PC-9 (cell line): ENCODE measurements around the gene SLAMF1. TPM values are rescaled to one million over a fixed set of nuclear protein-coding genes. Genes with fewer than 3 reads are reported as not detected.

Source experiments
- BruUV-seq: library from RNA; stranded (reverse); fragments of 400-500 nt; replicated peaks from 2 replicates; lab custom pipeline; 2021; lab: Mats Ljungman, UMichigan
- CTCF ChIA-PET: fragments of 300-600 bp; sonication (Branson Sonifier 250); formaldehyde crosslinking; loops from one replicate; lab custom pipeline; 2022; ENCODE audit warnings: antibody characterized with exemption; lab: Charles Lee
- POLR2A ChIA-PET: fragments of 300-600 bp; sonication (Branson Sonifier 250); formaldehyde crosslinking; loops from one replicate; lab custom pipeline; 2022; ENCODE audit warnings: antibody characterized with exemption; ENCODE audit not compliant: unreplicated experiment; lab: Charles Lee
- DNase-seq, 2 experiments: peaks; one replicate each; pipeline versions ENCODE4 v3.0.0 to v3.0.0-alpha.2; 2015 to 2022; ENCODE audit warnings: mixed read lengths in 1 of 2
- H2AFZ ChIP-seq: fragments of 200-600 bp; sonication (generic); 2 replicates; pipeline ENCODE4 v1.8.1; 2017; ENCODE audit warnings: antibody characterized with exemption
- H3F3A ChIP-seq: fragments of 200-600 bp; sonication (generic); 2 replicates; pipeline ENCODE4 v1.8.1; 2017; ENCODE audit warnings: antibody characterized with exemption, mild to moderate bottlenecking, low read depth; ENCODE audit not compliant: insufficient read depth
- H3K27ac ChIP-seq: fragments of 200-600 bp; sonication (generic); 2 replicates; pipeline ENCODE4 v1.6.1; 2016; ENCODE audit warnings: mixed run types
- H3K27me3 ChIP-seq: fragments of 200-600 bp; sonication (generic); 2 replicates; pipeline ENCODE4 v1.6.1; 2016; ENCODE audit warnings: low read depth, mixed run types; ENCODE audit not compliant: insufficient read depth
- H3K36me3 ChIP-seq: fragments of 200-600 bp; sonication (generic); 2 replicates; pipeline ENCODE4 v1.6.1; 2016; ENCODE audit warnings: low read depth, mixed run types
- H3K4me1 ChIP-seq: fragments of 200-600 bp; sonication (generic); replicated peaks from 2 replicates; pipeline ENCODE4 v1.6.1; 2016; ENCODE audit warnings: mixed run types; ENCODE audit not compliant: insufficient read depth
- H3K4me2 ChIP-seq: fragments of 200-600 bp; sonication (generic); 2 replicates; pipeline ENCODE4 v1.6.1; 2017; ENCODE audit warnings: mixed run types
- H3K4me3 ChIP-seq: fragments of 200-600 bp; sonication (generic); 2 replicates; pipeline ENCODE4 v1.6.1; 2016; ENCODE audit warnings: mixed run types
- H3K79me2 ChIP-seq: fragments of 200-600 bp; sonication (generic); 2 replicates; pipeline ENCODE4 v1.6.1; 2017; ENCODE audit warnings: low read depth, mixed run types
- H3K9me2 ChIP-seq: fragments of 200-600 bp; sonication (generic); 2 replicates; pipeline ENCODE4 v1.8.1; 2017; ENCODE audit warnings: mild to moderate bottlenecking; ENCODE audit not compliant: insufficient read depth
- H3K9me3 ChIP-seq: fragments of 200-600 bp; sonication (generic); 2 replicates; pipeline ENCODE4 v1.8.1; 2016; ENCODE audit warnings: low read depth; ENCODE audit not compliant: insufficient read depth
- H4K20me1 ChIP-seq: fragments of 200-600 bp; sonication (generic); 2 replicates; pipeline ENCODE4 v1.8.1; 2017; ENCODE audit not compliant: insufficient read depth
- CTCF ChIP-seq: fragments of 200-600 bp; sonication (generic); conservative IDR thresholded peaks from 2 replicates; pipeline ENCODE4 v1.6.1; 2017; ENCODE audit warnings: mixed run types, antibody characterized with exemption, mild to moderate bottlenecking, moderate library complexity
- EZH2 ChIP-seq: fragments of 200-600 bp; sonication (generic); IDR thresholded peaks from 2 replicates; pipeline ENCODE4 v1.8.0; 2017; ENCODE audit warnings: antibody characterized with exemption, low read depth
- intact Hi-C: fragments of 100-400 bp; cut with micrococcal nuclease; formaldehyde crosslinking; loops from one replicate; pipeline ENCODE4 v1.10.0; 2022; ENCODE audit not compliant: unreplicated experiment
- total RNA-seq: library from RNA; stranded (reverse); gene quantifications from 2 replicates; pipeline ENCODE4 v1.2.3, GENCODE V29; 2021

SLAMF1 gene
- total RNA-seq, 1 experiment from 2014 or later, result not detected

GRCh38 chr1:160659566-160659965 lies 12.7 kb upstream of the SLAMF1 start:
- POLR2A ChIA-PET, result no interaction called here
- no peak for DNase-seq
- intact Hi-C loops, result no loop called here
- H3K4me3 ChIP-seq, result no peak overlapping the region
- CTCF ChIA-PET, result no interaction called here
- no peaks in the 10 kb centered on the region for H4K20me1 ChIP-seq
- TF ChIP-seq CTCF (no peak), EZH2 (no peak)
- peaks cover 56% of the 10 kb centered on the region for H3K27me3 ChIP-seq
- H3K9me2 ChIP-seq, result no peaks in the 10 kb centered on the region
- no peaks in the 10 kb centered on the region for H3K4me1 ChIP-seq
- no peaks in the 10 kb centered on the region for H3K9me3 ChIP-seq
- no peaks in the 10 kb centered on the region for H3F3A ChIP-seq
- no peak overlapping the region for H2AFZ ChIP-seq
- no TSS peak for BruUV-seq
- no peak overlapping the region for H3K27ac ChIP-seq
- no peaks in the 10 kb centered on the region for H3K36me3 ChIP-seq
- H3K79me2 ChIP-seq, result no peaks in the 10 kb centered on the region
- no peak overlapping the region for H3K4me2 ChIP-seq

DNA sequence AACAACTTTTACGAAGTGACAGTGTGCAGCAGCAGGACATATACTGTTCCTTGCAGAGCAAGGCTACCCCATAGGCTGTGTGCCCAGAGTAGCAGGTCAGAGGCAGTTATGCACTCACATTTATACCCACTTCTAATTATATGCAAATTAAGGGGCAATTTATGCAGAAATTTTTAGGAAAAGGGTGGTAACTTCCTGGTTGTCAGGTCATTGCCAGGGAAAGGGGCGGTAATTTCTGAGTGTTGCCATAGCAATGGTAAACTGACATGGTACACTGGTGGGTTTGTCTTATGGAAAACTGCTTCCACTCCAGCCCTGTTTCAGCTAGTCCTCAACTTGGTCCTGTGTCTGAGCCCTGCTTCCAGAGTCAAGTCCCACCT lies 12.0 kb upstream of the SLAMF1 start:
- CTCF ChIA-PET, result no interaction called here
- no peaks in the 10 kb centered on the region for H3F3A ChIP-seq

DNA sequence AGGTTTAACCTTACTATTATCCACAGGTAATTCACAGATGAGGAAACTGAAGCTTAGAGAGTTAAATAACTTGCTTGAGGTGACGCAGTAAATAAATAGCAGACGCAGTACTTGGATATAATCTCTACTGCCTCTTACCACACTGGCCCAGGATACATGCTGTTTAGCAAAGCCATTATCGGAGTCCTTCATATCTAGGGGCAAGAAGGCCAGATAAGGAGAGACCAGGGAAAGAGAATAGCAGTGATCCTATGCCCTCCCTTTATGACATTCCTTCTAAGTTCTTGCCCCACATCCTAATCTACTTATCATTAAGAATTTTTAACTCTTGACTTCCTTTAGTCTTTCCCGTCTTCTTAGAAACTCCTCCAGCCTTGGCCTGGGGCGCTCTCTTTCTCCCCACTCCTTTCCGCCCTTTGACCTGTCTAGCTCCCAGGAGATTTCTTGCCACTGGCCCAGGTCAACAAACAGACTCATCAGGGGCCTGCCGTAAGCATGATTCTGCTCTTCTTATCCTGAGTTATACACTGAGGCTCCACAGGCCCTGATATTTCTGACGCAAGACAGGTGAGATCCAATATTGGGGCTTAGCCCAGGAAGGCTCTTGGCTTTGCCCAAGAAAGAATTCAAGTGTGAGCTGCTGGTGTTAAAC lies 11.4 kb upstream of the SLAMF1 start:
- no TSS peak for BruUV-seq
- ChIA-PET CTCF (no interaction called here), POLR2A (no interaction called here)
- Histone ChIP-seq H3K4me2 (no peak overlapping the region), H3K36me3 (no peaks in the 10 kb centered on the region), H3K4me3 (no peak overlapping the region), H3F3A (no peaks in the 10 kb centered on the region), H3K9me3 (no peaks in the 10 kb centered on the region), H3K4me1 (no peaks in the 10 kb centered on the region), H4K20me1 (no peaks in the 10 kb centered on the region), H3K27ac (no peak overlapping the region), H3K27me3 (peaks cover 57% of the 10 kb centered on the region), H2AFZ (no peak overlapping the region), H3K79me2 (no peaks in the 10 kb centered on the region), H3K9me2 (no peaks in the 10 kb centered on the region)
- DNase-seq, result no peak
- intact Hi-C loops, result no loop called here
- no peak for TF ChIP-seq EZH2
- TF ChIP-seq CTCF, result no peak

More for the DNA sequence above, 12.0 kb upstream of the SLAMF1 start:
- TF ChIP-seq EZH2 (no peak), CTCF (no peak)
- Histone ChIP-seq H4K20me1 (no peaks in the 10 kb centered on the region), H3K79me2 (no peaks in the 10 kb centered on the region), H2AFZ (no peak overlapping the region), H3K27ac (no peak overlapping the region), H3K36me3 (no peaks in the 10 kb centered on the region), H3K4me3 (no peak overlapping the region), H3K4me1 (no peaks in the 10 kb centered on the region), H3K9me2 (no peaks in the 10 kb centered on the region), H3K27me3 (peaks cover 56% of the 10 kb centered on the region), H3K4me2 (no peak overlapping the region), H3K9me3 (no peaks in the 10 kb centered on the region)
- POLR2A ChIA-PET, result no interaction called here
- no peak for DNase-seq
- BruUV-seq, result no TSS peak
- intact Hi-C loops, result no loop called here
